T47D (cell line): Measurements from ENCODE around the gene FGD2.

Experiments
- DNase-seq, 2 experiments: peaks; one replicate each; pipeline versions ENCODE4 v3.0.0 to v3.0.0-alpha.2; 2011 to 2012; ENCODE audit warnings: low read depth in 1 of 2, low spot score in 1 of 2
- JUND ChIP-seq: IDR thresholded peaks from 2 replicates; pipeline ENCODE4 v1.6.1; 2012; ENCODE audit warnings: low read depth
- in situ Hi-C: cut with HindIII; loops from 2 replicates; pipeline ENCODE4 v1.10.0; 2016; ENCODE audit warnings: low sequenced_read_pairs, low pct_unique_long_range_greater_than_20kb

The FGD2 gene

GRCh38 chr6:36976509-36976908, 28.9 kb upstream of the FGD2 start:
- DNase-seq, result no peak
- TF ChIP-seq JUND, result no peak
- in situ Hi-C loops, result no loop called here

- no peak for TF ChIP-seq JUND
Observed at GRCh38 chr6:36976931-36977330, 28.5 kb upstream of the FGD2 start.

GRCh38 chr6:36977470-36977941, 27.9 kb upstream of the FGD2 start:
- no peak for DNase-seq
- TF ChIP-seq JUND, result no peak
- in situ Hi-C loops, result no loop called here

More at GRCh38 chr6:36976931-36977330, 28.5 kb upstream of the FGD2 start:
- DNase-seq, result no peak
- in situ Hi-C loops, result no loop called here

GRCh38 chr6:36978421-36979346, 26.8 kb upstream of the FGD2 start:
- no peak for DNase-seq
- in situ Hi-C loops, result no loop called here
- no peak for TF ChIP-seq JUND

GRCh38 chr6:36979347-36979742, 26.1 kb upstream of the FGD2 start:
- no peak for TF ChIP-seq JUND
- DNase-seq, result peak; percentile 68 to 69
- in situ Hi-C loops, result no loop called here

- in situ Hi-C loops, result no loop called here
- no peak for DNase-seq
- no peak for TF ChIP-seq JUND
Observed at GRCh38 chr6:36980129-36980528, 25.3 kb upstream of the FGD2 start.

- in situ Hi-C loops, result no loop called here
- no peak for DNase-seq
- TF ChIP-seq JUND, result no peak
Observed at GRCh38 chr6:36980876-36981619, 24.4 kb upstream of the FGD2 start.

GRCh38 chr6:36983538-36983937, 21.9 kb upstream of the FGD2 start:
- no peak for TF ChIP-seq JUND
- DNase-seq, result no peak
- in situ Hi-C loops, result no loop called here

- in situ Hi-C loops, result no loop called here
- DNase-seq, result peak in 1 of 2 experiments; percentile 22
Observed at GRCh38 chr6:36984581-36985416, 20.7 kb upstream of the FGD2 start.

GRCh38 chr6:36985417-36985807, 20.0 kb upstream of the FGD2 start:
- TF ChIP-seq JUND, result no peak
- no peak for DNase-seq
- in situ Hi-C loops, result no loop called here

More at GRCh38 chr6:36984581-36985416, 20.7 kb upstream of the FGD2 start:
- no peak for TF ChIP-seq JUND

- TF ChIP-seq JUND, result no peak
- peak; percentile 89 to 92 for DNase-seq
- in situ Hi-C loops, result no loop called here
Observed at GRCh38 chr6:36985808-36986703, 19.4 kb upstream of the FGD2 start, which contains the start of gene MTCH1. MTCH1 (minus strand) TSS chr6:36986196; CDS start chr6:36986173, 23 bp downstream.
